ENCODE data around the gene L3MBTL2. TPM values are rescaled to one million over a fixed set of nuclear protein-coding genes. Genes with fewer than 3 reads are reported as not detected.

Gene L3MBTL2
- total RNA-seq, 1 experiment from 2014 or later, result 22.3 TPM

- POLR2A ChIA-PET (ENCODE audit: unreplicated experiment), result no interaction called here
- no peak for DNase-seq
- Histone ChIP-seq H3F3A (ENCODE audit: insufficient read depth, low read depth) (peaks cover 44% of the 10 kb centered on the region), H3K4me3 (no peak overlapping the region), H3K4me2 (no peak overlapping the region), H3K9me2 (ENCODE audit: insufficient read depth) (no peaks in the 10 kb centered on the region), H3K36me3 (ENCODE audit: low read depth) (peaks cover 41% of the 10 kb centered on the region), H4K20me1 (ENCODE audit: insufficient read depth) (peaks cover 13% of the 10 kb centered on the region), H3K4me1 (replicated peaks; ENCODE audit: insufficient read depth) (no peaks in the 10 kb centered on the region), H3K27ac (no peak overlapping the region), H3K27me3 (ENCODE audit: insufficient read depth, low read depth) (no peaks in the 10 kb centered on the region), H3K9me3 (ENCODE audit: insufficient read depth, low read depth) (no peaks in the 10 kb centered on the region), H3K79me2 (ENCODE audit: low read depth) (no peaks in the 10 kb centered on the region), H2AFZ (no peak overlapping the region)
- no peak for TF ChIP-seq EZH2 (IDR thresholded peaks at IDR 0.05; ENCODE audit: low read depth)
- intact Hi-C loops (cut with micrococcal nuclease; ENCODE audit: unreplicated experiment), result no loop called here
- no TSS peak for BruUV-seq (replicated peaks)
- CTCF ChIA-PET, result no interaction called here
Measured at GRCh38 chr22:41248758-41249157, 43.6 kb downstream of the L3MBTL2 start.

GRCh38 chr22:41249442-41249841, 44.3 kb downstream of the L3MBTL2 start:
- Histone ChIP-seq H3K4me1 (replicated peaks; ENCODE audit: insufficient read depth) (no peaks in the 10 kb centered on the region), H4K20me1 (ENCODE audit: insufficient read depth) (peaks cover 13% of the 10 kb centered on the region), H2AFZ (no peak overlapping the region), H3K27ac (no peak overlapping the region), H3K4me3 (no peak overlapping the region), H3K79me2 (ENCODE audit: low read depth) (no peaks in the 10 kb centered on the region), H3K9me3 (ENCODE audit: insufficient read depth, low read depth) (no peaks in the 10 kb centered on the region), H3K4me2 (no peak overlapping the region), H3K36me3 (ENCODE audit: low read depth) (peaks cover 48% of the 10 kb centered on the region), H3F3A (ENCODE audit: insufficient read depth, low read depth) (peaks cover 37% of the 10 kb centered on the region), H3K27me3 (ENCODE audit: insufficient read depth, low read depth) (no peaks in the 10 kb centered on the region), H3K9me2 (ENCODE audit: insufficient read depth) (no peaks in the 10 kb centered on the region)
- no peak for DNase-seq
- BruUV-seq (replicated peaks), result no TSS peak
- no peak for TF ChIP-seq EZH2 (IDR thresholded peaks at IDR 0.05; ENCODE audit: low read depth)
- no peak for TF ChIP-seq CTCF (conservative IDR thresholded peaks at IDR 0.05)
- intact Hi-C loops (cut with micrococcal nuclease; ENCODE audit: unreplicated experiment), result no loop called here
- ChIA-PET POLR2A (ENCODE audit: unreplicated experiment) (no interaction called here), CTCF (no interaction called here)

GRCh38 chr22:41250127-41250526, 45.0 kb downstream of the L3MBTL2 start:
- Histone ChIP-seq H3K36me3 (ENCODE audit: low read depth) (peaks cover 48% of the 10 kb centered on the region), H3K9me3 (ENCODE audit: insufficient read depth, low read depth) (no peaks in the 10 kb centered on the region), H3K27me3 (ENCODE audit: insufficient read depth, low read depth) (no peaks in the 10 kb centered on the region), H3K9me2 (ENCODE audit: insufficient read depth) (no peaks in the 10 kb centered on the region), H3F3A (ENCODE audit: insufficient read depth, low read depth) (peaks cover 31% of the 10 kb centered on the region), H3K4me3 (no peak overlapping the region), H3K27ac (no peak overlapping the region), H3K4me2 (no peak overlapping the region), H2AFZ (no peak overlapping the region), H3K79me2 (ENCODE audit: low read depth) (no peaks in the 10 kb centered on the region), H4K20me1 (ENCODE audit: insufficient read depth) (peaks cover 13% of the 10 kb centered on the region), H3K4me1 (replicated peaks; ENCODE audit: insufficient read depth) (no peaks in the 10 kb centered on the region)
- ChIA-PET CTCF (no interaction called here), POLR2A (ENCODE audit: unreplicated experiment) (no interaction called here)
- intact Hi-C loops (cut with micrococcal nuclease; ENCODE audit: unreplicated experiment), result no loop called here
- BruUV-seq (replicated peaks), result no TSS peak
- TF ChIP-seq EZH2 (IDR thresholded peaks at IDR 0.05; ENCODE audit: low read depth) (no peak), CTCF (conservative IDR thresholded peaks at IDR 0.05) (no peak)
- DNase-seq, result no peak

GRCh38 chr22:41252365-41252764, 47.3 kb downstream of the L3MBTL2 start:
- POLR2A ChIA-PET (ENCODE audit: unreplicated experiment), result no interaction called here
- intact Hi-C loops (cut with micrococcal nuclease; ENCODE audit: unreplicated experiment), result no loop called here
- H3K4me2 ChIP-seq, result no peak overlapping the region
- TF ChIP-seq EZH2 (IDR thresholded peaks at IDR 0.05; ENCODE audit: low read depth), result no peak
- H3F3A ChIP-seq (ENCODE audit: insufficient read depth, low read depth), result peaks cover 20% of the 10 kb centered on the region; the same call in 1 of the 2 replicates
- no peak overlapping the region for H2AFZ ChIP-seq
- H3K27ac ChIP-seq, result no peak overlapping the region
- H3K27me3 ChIP-seq (ENCODE audit: insufficient read depth, low read depth), result no peaks in the 10 kb centered on the region
- DNase-seq, result no peak
- 0 out of 2 replicates have a peak, but pooled peaks cover 7% of the 10 kb centered on the region for H3K79me2 ChIP-seq (ENCODE audit: low read depth)
- H3K4me3 ChIP-seq, result no peak overlapping the region
- peaks cover 58% of the 10 kb centered on the region for H3K36me3 ChIP-seq (ENCODE audit: low read depth)
- no peaks in the 10 kb centered on the region for H3K9me3 ChIP-seq (ENCODE audit: insufficient read depth, low read depth)
- BruUV-seq (replicated peaks), result no TSS peak
- peaks cover 15% of the 10 kb centered on the region for H3K4me1 ChIP-seq (replicated peaks; ENCODE audit: insufficient read depth)
- CTCF ChIA-PET, result no interaction called here
- no peaks in the 10 kb centered on the region for H3K9me2 ChIP-seq (ENCODE audit: insufficient read depth)
- peaks cover 14% of the 10 kb centered on the region for H4K20me1 ChIP-seq (ENCODE audit: insufficient read depth)
